Caco-2 (cell line): ENCODE measurements around the gene MGMT. TPM values are rescaled to one million over a fixed set of nuclear protein-coding genes. Genes with fewer than 3 reads are reported as not detected.

ENCODE experiments used
- BruUV-seq: library from RNA; stranded (reverse); fragments of 400-500 nt; replicated peaks from 2 replicates; lab custom pipeline; 2021; lab: Mats Ljungman, UMichigan
- CTCF ChIA-PET: fragments of 300-600 bp; sonication (Branson Sonifier 250); formaldehyde crosslinking; loops from one replicate; lab custom pipeline; 2022; ENCODE audit warnings: antibody characterized with exemption; lab: Charles Lee
- POLR2A ChIA-PET: fragments of 300-600 bp; sonication (Branson Sonifier 250); formaldehyde crosslinking; loops from one replicate; lab custom pipeline; 2022; ENCODE audit warnings: antibody characterized with exemption; lab: Charles Lee
- DNase-seq, 2 experiments: peaks; one replicate each; pipeline versions ENCODE4 v3.0.0 to v3.0.0-alpha.2; 2020 to 2022
- H3K27me3 ChIP-seq: replicated peaks from 2 replicates; pipeline ENCODE4 v1.6.0; 2011; ENCODE audit warnings: low read length; ENCODE audit not compliant: control insufficient read depth, insufficient read depth
- H3K36me3 ChIP-seq: 2 replicates; pipeline ENCODE4 v1.5.1; 2011; ENCODE audit warnings: low read length; ENCODE audit not compliant: control insufficient read depth, insufficient read depth
- H3K4me1 ChIP-seq: fragments of 250-450 bp; sonication (Bioruptor Pico); 2 replicates; pipeline ENCODE4 v1.5.1; 2020; ENCODE audit warnings: mild to moderate bottlenecking
- H3K4me3 ChIP-seq: 2 replicates; pipeline ENCODE4 v1.5.1; 2011; ENCODE audit warnings: low read depth, mild to moderate bottlenecking, control low read depth, low read length
- H3K9me3 ChIP-seq: fragments of 250-450 bp; sonication (Bioruptor Pico); 2 replicates; pipeline ENCODE4 v1.5.1; 2020; ENCODE audit warnings: mild to moderate bottlenecking, moderate library complexity
- H3K27ac Mint-ChIP-seq: one replicate; pipeline ENCODE4 v1.8.0; 2022; ENCODE audit warnings: mixed read lengths; ENCODE audit not compliant: unreplicated experiment
- H3K27me3 Mint-ChIP-seq: one replicate; pipeline ENCODE4 v1.8.0; 2022; ENCODE audit warnings: mixed read lengths; ENCODE audit not compliant: insufficient read depth, unreplicated experiment
- H3K36me3 Mint-ChIP-seq: one replicate; pipeline ENCODE4 v1.8.0; 2022; ENCODE audit warnings: mild to moderate bottlenecking, mixed read lengths; ENCODE audit not compliant: insufficient read depth, unreplicated experiment
- H3K4me1 Mint-ChIP-seq: one replicate; pipeline ENCODE4 v1.8.0; 2022; ENCODE audit warnings: low read depth, mixed read lengths; ENCODE audit not compliant: unreplicated experiment
- H3K4me3 Mint-ChIP-seq: one replicate; pipeline ENCODE4 v1.8.0; 2022; ENCODE audit warnings: mild to moderate bottlenecking, moderate library complexity, mixed read lengths; ENCODE audit not compliant: unreplicated experiment
- H3K9me3 Mint-ChIP-seq: one replicate; pipeline ENCODE4 v1.8.0; 2022; ENCODE audit warnings: mixed read lengths; ENCODE audit not compliant: unreplicated experiment
- intact Hi-C: fragments of 100-400 bp; cut with micrococcal nuclease; formaldehyde crosslinking; loops from one replicate; pipeline ENCODE4 v1.10.0; 2022; ENCODE audit not compliant: unreplicated experiment
- total RNA-seq: library from RNA; stranded (reverse); gene quantifications from 2 replicates; pipeline ENCODE4 v1.2.3, GENCODE V29; 2022
- TF ChIP-seq, protein P1 (sequence below), 2 experiments: fragments of 200-600 bp in 1 of 2; IDR thresholded peaks; 1 replicate in 1 of 2; 2 replicates in 1 of 2; pipeline versions ENCODE4 v1.5.1 to v1.8.0; 2011 to 2022; ENCODE audit warnings: antibody characterized with exemption in 1 of 2, control low read depth in 1 of 2, inconsistent platforms in 1 of 2, low read depth in 1 of 2, low read length in 1 of 2, mild to moderate bottlenecking in 1 of 2, moderate library complexity in 1 of 2; ENCODE audit not compliant: insufficient read depth in 1 of 2, severe bottlenecking in 1 of 2, unreplicated experiment in 1 of 2

MGMT gene
- total RNA-seq, 1 experiment from 2014 or later, result 57.0 TPM

DNA sequence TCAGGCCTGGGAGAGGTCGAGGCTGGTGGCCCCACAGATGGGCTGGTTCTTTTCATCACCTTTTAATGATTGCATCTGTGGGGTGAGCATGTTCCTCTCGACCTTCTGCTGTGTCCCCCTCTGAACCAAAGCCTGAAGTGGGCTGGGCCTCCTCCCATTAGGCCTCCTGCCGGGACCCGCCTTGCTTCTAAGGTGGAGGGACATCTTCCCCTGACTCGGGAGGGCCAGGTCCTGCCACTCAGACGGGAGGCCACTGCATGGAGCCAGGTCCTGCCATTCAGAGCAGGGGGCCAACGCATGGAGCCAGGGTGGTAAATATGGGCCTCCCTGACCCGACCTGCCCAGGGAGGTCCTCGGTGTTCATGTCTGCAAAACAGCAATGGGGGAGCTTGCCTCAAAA lies 308.6 kb downstream of the MGMT start:
- peak in 1 of 2 experiments; percentile 29 for DNase-seq
- Histone ChIP-seq H3K4me3 (no peak overlapping the region), H3K4me1 (no peaks in the 10 kb centered on the region), H3K27me3 (no peaks in the 10 kb centered on the region), H3K36me3 (no peaks in the 10 kb centered on the region; the same call in 1 of the 2 replicates), H3K9me3 (no peaks in the 10 kb centered on the region)
- no peaks in the 10 kb centered on the region for H3K9me3 Mint-ChIP-seq
- ChIA-PET CTCF (no interaction called here), POLR2A (no interaction called here)
- H3K4me3 Mint-ChIP-seq, result no peak overlapping the region
- no peak overlapping the region for H3K27ac Mint-ChIP-seq
- no peaks in the 10 kb centered on the region for H3K27me3 Mint-ChIP-seq
- intact Hi-C loops, result no loop called here
- TF ChIP-seq, protein P1, sequence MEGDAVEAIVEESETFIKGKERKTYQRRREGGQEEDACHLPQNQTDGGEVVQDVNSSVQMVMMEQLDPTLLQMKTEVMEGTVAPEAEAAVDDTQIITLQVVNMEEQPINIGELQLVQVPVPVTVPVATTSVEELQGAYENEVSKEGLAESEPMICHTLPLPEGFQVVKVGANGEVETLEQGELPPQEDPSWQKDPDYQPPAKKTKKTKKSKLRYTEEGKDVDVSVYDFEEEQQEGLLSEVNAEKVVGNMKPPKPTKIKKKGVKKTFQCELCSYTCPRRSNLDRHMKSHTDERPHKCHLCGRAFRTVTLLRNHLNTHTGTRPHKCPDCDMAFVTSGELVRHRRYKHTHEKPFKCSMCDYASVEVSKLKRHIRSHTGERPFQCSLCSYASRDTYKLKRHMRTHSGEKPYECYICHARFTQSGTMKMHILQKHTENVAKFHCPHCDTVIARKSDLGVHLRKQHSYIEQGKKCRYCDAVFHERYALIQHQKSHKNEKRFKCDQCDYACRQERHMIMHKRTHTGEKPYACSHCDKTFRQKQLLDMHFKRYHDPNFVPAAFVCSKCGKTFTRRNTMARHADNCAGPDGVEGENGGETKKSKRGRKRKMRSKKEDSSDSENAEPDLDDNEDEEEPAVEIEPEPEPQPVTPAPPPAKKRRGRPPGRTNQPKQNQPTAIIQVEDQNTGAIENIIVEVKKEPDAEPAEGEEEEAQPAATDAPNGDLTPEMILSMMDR (IDR thresholded peaks at IDR 0.05; ENCODE audit: insufficient read depth in 1 of 2, low read depth in 1 of 2, low read length in 1 of 2, severe bottlenecking in 1 of 2, unreplicated experiment in 1 of 2), result no peak
- no TSS peak for BruUV-seq
- H3K4me1 Mint-ChIP-seq, result no peaks in the 10 kb centered on the region
- H3K36me3 Mint-ChIP-seq, result peaks cover 15% of the 10 kb centered on the region

DNA sequence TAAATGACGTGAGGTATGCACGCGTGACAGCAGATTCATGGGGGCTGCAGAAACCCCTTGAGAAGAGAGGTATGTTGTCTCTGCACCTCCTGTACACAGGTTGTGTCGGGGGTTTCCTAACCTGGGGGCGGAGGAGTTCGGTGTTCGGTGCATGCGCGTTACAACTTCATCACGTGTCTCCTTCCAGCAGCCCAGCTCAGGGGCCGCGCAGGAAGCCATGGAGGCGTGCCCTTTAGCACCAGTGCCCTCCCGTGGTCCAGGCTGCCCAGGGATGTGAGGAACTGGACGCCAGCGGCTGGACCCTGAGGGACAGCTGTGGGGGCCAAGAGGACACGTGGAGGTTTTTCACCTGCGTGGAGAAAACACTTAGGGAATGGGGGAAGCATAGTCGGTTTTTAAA lies 310.6 kb downstream of the MGMT start:
- no peak overlapping the region for H3K27ac Mint-ChIP-seq
- peak in 1 of 2 experiments; percentile 14 for DNase-seq
- no peaks in the 10 kb centered on the region; the same call in 1 of the 2 replicates for H3K36me3 ChIP-seq
- no TSS peak for BruUV-seq
- no peaks in the 10 kb centered on the region for H3K27me3 Mint-ChIP-seq
- intact Hi-C loops, result no loop called here
- ChIA-PET POLR2A (no interaction called here), CTCF (no interaction called here)
- H3K4me3 ChIP-seq, result no peak overlapping the region
- H3K9me3 ChIP-seq, result no peaks in the 10 kb centered on the region
- H3K4me1 Mint-ChIP-seq, result no peaks in the 10 kb centered on the region
- TF ChIP-seq, protein P1 (IDR thresholded peaks at IDR 0.05; ENCODE audit: insufficient read depth in 1 of 2, low read depth in 1 of 2, low read length in 1 of 2, severe bottlenecking in 1 of 2, unreplicated experiment in 1 of 2), result no peak
- no peak overlapping the region for H3K4me3 Mint-ChIP-seq
- H3K9me3 Mint-ChIP-seq, result no peaks in the 10 kb centered on the region
- no peaks in the 10 kb centered on the region for H3K27me3 ChIP-seq
- H3K36me3 Mint-ChIP-seq, result peaks cover 15% of the 10 kb centered on the region
- no peaks in the 10 kb centered on the region for H3K4me1 ChIP-seq

DNA sequence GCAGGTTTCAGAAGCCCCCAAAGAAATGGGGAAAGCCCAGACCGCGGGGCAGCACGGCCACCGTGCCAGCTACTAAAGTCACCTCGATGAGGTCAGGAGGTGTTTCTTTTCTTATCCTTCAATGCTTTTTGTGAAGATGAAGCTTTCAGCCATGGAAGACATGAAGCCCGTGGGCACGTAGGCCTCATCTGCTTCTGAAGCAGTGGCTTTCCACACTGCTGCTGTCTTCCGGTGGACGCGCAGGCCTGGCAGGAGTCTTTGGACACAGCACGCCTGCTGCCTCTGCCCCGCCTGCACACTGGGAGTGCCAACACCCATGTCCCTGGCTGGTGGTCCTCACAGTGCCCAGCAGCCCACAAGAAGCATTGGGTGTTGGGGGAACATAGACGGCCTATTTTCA lies 311.5 kb downstream of the MGMT start:
- Mint-ChIP-seq H3K4me3 (no peak overlapping the region), H3K36me3 (peaks cover 15% of the 10 kb centered on the region), H3K27ac (no peak overlapping the region), H3K27me3 (no peaks in the 10 kb centered on the region), H3K9me3 (no peaks in the 10 kb centered on the region), H3K4me1 (no peaks in the 10 kb centered on the region)
- BruUV-seq, result no TSS peak
- TF ChIP-seq, protein P1 (IDR thresholded peaks at IDR 0.05; ENCODE audit: insufficient read depth in 1 of 2, low read depth in 1 of 2, low read length in 1 of 2, severe bottlenecking in 1 of 2, unreplicated experiment in 1 of 2), result no peak
- Histone ChIP-seq H3K4me3 (no peak overlapping the region), H3K9me3 (no peaks in the 10 kb centered on the region), H3K4me1 (no peaks in the 10 kb centered on the region), H3K36me3 (no peaks in the 10 kb centered on the region; the same call in 1 of the 2 replicates), H3K27me3 (no peaks in the 10 kb centered on the region)
- DNase-seq, result no peak
- POLR2A ChIA-PET, result no interaction called here
- CTCF ChIA-PET, result interaction anchor here (0.5 kb wide), 1 partner anchor 17 kb away, joined by 8 read pairs; no protein-coding TSS in a partner anchor
- intact Hi-C loops, result no loop called here
